Measurements from ENCODE around the gene SELENOF.

DNA sequence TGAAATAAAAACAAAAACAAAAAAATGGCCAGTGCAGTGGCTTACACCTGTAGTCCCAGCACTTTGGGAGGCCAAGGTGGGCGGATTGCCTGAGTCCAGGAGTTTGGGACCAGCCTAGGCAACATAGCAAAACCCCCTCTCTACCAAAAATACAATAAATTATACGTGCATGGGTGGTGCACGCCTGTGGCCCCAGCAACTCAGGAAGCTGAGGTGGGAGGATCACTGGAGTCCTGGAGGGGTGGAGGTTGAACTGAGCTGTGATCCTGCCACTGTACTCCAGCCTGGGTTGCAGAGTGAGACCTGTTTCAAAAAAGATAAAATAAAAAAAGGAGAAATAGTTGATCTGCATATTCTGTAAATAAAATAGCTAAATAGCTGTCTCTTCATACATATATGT is 41.8 kb upstream of the SELENOF start:
- TF ChIP-seq, protein P1, sequence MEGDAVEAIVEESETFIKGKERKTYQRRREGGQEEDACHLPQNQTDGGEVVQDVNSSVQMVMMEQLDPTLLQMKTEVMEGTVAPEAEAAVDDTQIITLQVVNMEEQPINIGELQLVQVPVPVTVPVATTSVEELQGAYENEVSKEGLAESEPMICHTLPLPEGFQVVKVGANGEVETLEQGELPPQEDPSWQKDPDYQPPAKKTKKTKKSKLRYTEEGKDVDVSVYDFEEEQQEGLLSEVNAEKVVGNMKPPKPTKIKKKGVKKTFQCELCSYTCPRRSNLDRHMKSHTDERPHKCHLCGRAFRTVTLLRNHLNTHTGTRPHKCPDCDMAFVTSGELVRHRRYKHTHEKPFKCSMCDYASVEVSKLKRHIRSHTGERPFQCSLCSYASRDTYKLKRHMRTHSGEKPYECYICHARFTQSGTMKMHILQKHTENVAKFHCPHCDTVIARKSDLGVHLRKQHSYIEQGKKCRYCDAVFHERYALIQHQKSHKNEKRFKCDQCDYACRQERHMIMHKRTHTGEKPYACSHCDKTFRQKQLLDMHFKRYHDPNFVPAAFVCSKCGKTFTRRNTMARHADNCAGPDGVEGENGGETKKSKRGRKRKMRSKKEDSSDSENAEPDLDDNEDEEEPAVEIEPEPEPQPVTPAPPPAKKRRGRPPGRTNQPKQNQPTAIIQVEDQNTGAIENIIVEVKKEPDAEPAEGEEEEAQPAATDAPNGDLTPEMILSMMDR (IDR thresholded peaks at IDR 0.05), result no peak
- no peak for TF ChIP-seq POLR2A (IDR thresholded peaks at IDR 0.05; ENCODE audit: low read length)
- TF ChIP-seq, protein P2, sequence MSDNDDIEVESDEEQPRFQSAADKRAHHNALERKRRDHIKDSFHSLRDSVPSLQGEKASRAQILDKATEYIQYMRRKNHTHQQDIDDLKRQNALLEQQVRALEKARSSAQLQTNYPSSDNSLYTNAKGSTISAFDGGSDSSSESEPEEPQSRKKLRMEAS (IDR thresholded peaks at IDR 0.05), result no peak

All from A549 (cell line).